Medulla oblongata (tissue), 1 donor: ENCODE measurements around the gene CIDEC.

ENCODE experiments used
- DNase-seq: peaks from one replicate; pipeline ENCODE4 v3.0.0-alpha.2; 2015; ENCODE audit errors: extremely low spot score

The CIDEC gene

GRCh38 chr3:9846231-9846630, 33.8 kb downstream of the CIDEC start:
- no peak for DNase-seq

- peak; percentile 99 for DNase-seq
These were observed 36.2 kb downstream of the CIDEC start, which contains the start of gene RPUSD3 for GRCh38 chr3:9843715-9844438. Gene RPUSD3, minus strand, starts transcription at chr3:9844008. Its CDS starts 18 bp downstream, at chr3:9843990.

- DNase-seq = no peak
These were observed 39.0 kb downstream of the CIDEC start for GRCh38 chr3:9841015-9841414.

GRCh38 chr3:9838856-9839255, 41.2 kb downstream of the CIDEC start:
- no peak for DNase-seq

GRCh38 chr3:9837701-9838582, 42.1 kb downstream of the CIDEC start:
- no peak for DNase-seq

GRCh38 chr3:9834520-9835380, 45.3 kb downstream of the CIDEC start:
- no peak for DNase-seq

- no peak for DNase-seq
These were observed 47.0 kb downstream of the CIDEC start for GRCh38 chr3:9833078-9833477.

GRCh38 chr3:9831253-9831652, 48.8 kb downstream of the CIDEC start:
- DNase-seq = no peak

- no peak for DNase-seq
These were observed 51.0 kb downstream of the CIDEC start for GRCh38 chr3:9828801-9829755.

- DNase-seq = no peak
These were observed 53.1 kb downstream of the CIDEC start for GRCh38 chr3:9826815-9827573.

GRCh38 chr3:9825451-9826040, 54.5 kb downstream of the CIDEC start:
- no peak for DNase-seq

GRCh38 chr3:9820946-9821345, 59.1 kb downstream of the CIDEC start:
- DNase-seq = no peak

- no peak for DNase-seq
These were observed 59.5 kb downstream of the CIDEC start for GRCh38 chr3:9820543-9820942.

GRCh38 chr3:9818666-9819335, 61.3 kb downstream of the CIDEC start:
- DNase-seq = no peak

- no peak for DNase-seq
These were observed 62.6 kb downstream of the CIDEC start for GRCh38 chr3:9817436-9817835.
